HEK293T (cell line): Measurements from ENCODE around the gene PCYT2.

Experiments used
- CTCF ChIA-PET: fragments of 350-600 bp; formaldehyde crosslinking; extraction: SDS; loops from one replicate; lab custom pipeline; 2021; ENCODE audit warnings: antibody characterized with exemption, inconsistent platforms; lab: Yijun Ruan, JAX
- POLR2A ChIA-PET: fragments of 350-600 bp; formaldehyde crosslinking; extraction: SDS; loops from one replicate; lab custom pipeline; 2020; ENCODE audit warnings: antibody characterized with exemption, inconsistent platforms; lab: Yijun Ruan, JAX
- DNase-seq: peaks from one replicate; pipeline ENCODE4 v3.0.0; 2012; ENCODE audit warnings: mixed read lengths; ENCODE audit errors: extremely low spot score
- ARNT ChIP-seq: fragments of 450-650 bp; IDR thresholded peaks from 2 replicates; pipeline ENCODE4 v1.6.1; 2017; ENCODE audit warnings: mild to moderate bottlenecking
- BHLHE40 ChIP-seq: fragments of 450-650 bp; IDR thresholded peaks from 2 replicates; pipeline ENCODE4 v1.6.1; 2016; ENCODE audit warnings: mild to moderate bottlenecking, moderate library complexity, borderline replicate concordance
- CTBP1 ChIP-seq: fragments of 450-650 bp; IDR thresholded peaks from 2 replicates; pipeline ENCODE4 v1.6.1; 2016; ENCODE audit warnings: borderline replicate concordance
- ELF4 ChIP-seq: fragments of 450-650 bp; IDR thresholded peaks from 2 replicates; pipeline ENCODE4 v1.6.1; 2017; ENCODE audit warnings: antibody characterized with exemption
- FOXA1 ChIP-seq: fragments of 450-650 bp; IDR thresholded peaks from 2 replicates; pipeline ENCODE4 v1.6.1; 2016; ENCODE audit warnings: mild to moderate bottlenecking
- FOXK2 ChIP-seq: fragments of 450-650 bp; IDR thresholded peaks from 2 replicates; pipeline ENCODE4 v1.6.1; 2016; ENCODE audit warnings: mild to moderate bottlenecking
- FOXM1 ChIP-seq: fragments of 450-650 bp; IDR thresholded peaks from 2 replicates; pipeline ENCODE4 v1.6.1; 2017; ENCODE audit warnings: mild to moderate bottlenecking, borderline replicate concordance
- HDGF ChIP-seq: fragments of 450-650 bp; IDR thresholded peaks from 2 replicates; pipeline ENCODE4 v1.6.1; 2017; ENCODE audit warnings: antibody characterized with exemption, borderline replicate concordance
- L3MBTL2 ChIP-seq: fragments of 450-650 bp; conservative IDR thresholded peaks from 2 replicates; pipeline ENCODE4 v1.6.1; 2016; ENCODE audit warnings: mild to moderate bottlenecking
- LEF1 ChIP-seq: fragments of 450-650 bp; IDR thresholded peaks from 2 replicates; pipeline ENCODE4 v1.6.1; 2017; ENCODE audit warnings: mild to moderate bottlenecking, borderline replicate concordance
- NFRKB ChIP-seq: fragments of 450-650 bp; IDR thresholded peaks from 2 replicates; pipeline ENCODE4 v1.6.1; 2016; ENCODE audit warnings: mild to moderate bottlenecking, moderate library complexity
- PKNOX1 ChIP-seq: fragments of 450-650 bp; IDR thresholded peaks from 2 replicates; pipeline ENCODE4 v1.6.1; 2016
- SP1 ChIP-seq: fragments of 450-650 bp; IDR thresholded peaks from 2 replicates; pipeline ENCODE4 v1.6.1; 2017
- SUZ12 ChIP-seq: fragments of 450-650 bp; IDR thresholded peaks from 2 replicates; pipeline ENCODE4 v1.6.1; 2016; ENCODE audit warnings: mild to moderate bottlenecking
- TARDBP ChIP-seq: fragments of 450-650 bp; IDR thresholded peaks from 2 replicates; pipeline ENCODE4 v1.6.1; 2016
- ZNF384 ChIP-seq: fragments of 450-650 bp; IDR thresholded peaks from 2 replicates; pipeline ENCODE4 v1.6.1; 2016

PCYT2 gene

GRCh38 chr17:81885869-81886548 is 25.2 kb downstream of the PCYT2 start:
- DNase-seq, result no peak
- CTCF ChIA-PET, result no interaction called here
- POLR2A ChIA-PET, result interaction anchor here (2.4 to 3.8 kb wide), 2 partner anchors 13 to 16 kb away, joined by 10 to 30 read pairs; partner anchors contain the start of gene ARHGDIA
- TF ChIP-seq ELF4, result no peak
- TF ChIP-seq BHLHE40, result no peak
- no peak for TF ChIP-seq NFRKB
- no peak for TF ChIP-seq SP1
- TF ChIP-seq TARDBP, result no peak
- no peak for TF ChIP-seq FOXK2
- TF ChIP-seq SUZ12, result no peak
- no peak for TF ChIP-seq LEF1
- no peak for TF ChIP-seq PKNOX1
- no peak for TF ChIP-seq ARNT
- no peak for TF ChIP-seq FOXA1
- TF ChIP-seq L3MBTL2, result no peak
- TF ChIP-seq CTBP1, result no peak
- no peak for TF ChIP-seq HDGF
- no peak for TF ChIP-seq ZNF384
- no peak for TF ChIP-seq FOXM1

- no peak for DNase-seq
- POLR2A ChIA-PET, result interaction anchor here (2.4 to 3.8 kb wide), 2 partner anchors 12 to 15 kb away, joined by 10 to 30 read pairs; partner anchors contain the start of gene ARHGDIA
- CTCF ChIA-PET, result interaction anchor here (0.7 kb wide), 1 partner anchor 20 kb away, joined by 3 read pairs; no protein-coding TSS in a partner anchor
- TF ChIP-seq ELF4, result no peak
- no peak for TF ChIP-seq L3MBTL2
- no peak for TF ChIP-seq ZNF384
Observed at GRCh38 chr17:81885454-81885853, 25.7 kb downstream of the PCYT2 start.

GRCh38 chr17:81884968-81885367 is 26.2 kb downstream of the PCYT2 start:
- ChIA-PET CTCF (interaction anchor here (0.7 kb wide), 1 partner anchor 21 kb away, joined by 3 read pairs; no protein-coding TSS in a partner anchor), POLR2A (interaction anchor here (1.3 to 3.8 kb wide), 3 partner anchors 12 to 15 kb away, joined by 5 to 30 read pairs (median 10); partner anchors contain the start of gene ARHGDIA)
- TF ChIP-seq PKNOX1 (no peak), LEF1 (no peak), ZNF384 (no peak), FOXM1 (no peak), SUZ12 (no peak), BHLHE40 (no peak), NFRKB (no peak), TARDBP (no peak), L3MBTL2 (no peak), FOXA1 (no peak), SP1 (no peak), CTBP1 (no peak)
- DNase-seq, result no peak

GRCh38 chr17:81884520-81884919 is 26.7 kb downstream of the PCYT2 start:
- no peak for DNase-seq
- TF ChIP-seq L3MBTL2, result no peak
- no peak for TF ChIP-seq SUZ12
- TF ChIP-seq HDGF, result no peak
- TF ChIP-seq CTBP1, result no peak
- no peak for TF ChIP-seq BHLHE40
- TF ChIP-seq PKNOX1, result no peak
- TF ChIP-seq ARNT, result no peak
- TF ChIP-seq SP1, result no peak
- TF ChIP-seq FOXK2, result no peak
- TF ChIP-seq TARDBP, result no peak
- TF ChIP-seq LEF1, result no peak
- CTCF ChIA-PET, result interaction anchor here (0.7 kb wide), 1 partner anchor 21 kb away, joined by 3 read pairs; no protein-coding TSS in a partner anchor
- POLR2A ChIA-PET, result interaction anchor here (1.3 to 3.8 kb wide), 2 partner anchors 11 to 12 kb away, joined by 5 to 30 read pairs; no protein-coding TSS in a partner anchor

GRCh38 chr17:81879121-81879520 is 32.1 kb downstream of the PCYT2 start:
- TF ChIP-seq TARDBP, result no peak
- TF ChIP-seq ARNT, result no peak
- TF ChIP-seq FOXK2, result no peak
- no peak for TF ChIP-seq ZNF384
- TF ChIP-seq ELF4, result no peak
- no peak for TF ChIP-seq HDGF
- no peak for TF ChIP-seq L3MBTL2
- no peak for TF ChIP-seq NFRKB
- no peak for TF ChIP-seq FOXA1
- TF ChIP-seq FOXM1, result no peak
- TF ChIP-seq CTBP1, result no peak

GRCh38 chr17:81878294-81878693 is 32.9 kb downstream of the PCYT2 start:
- CTCF ChIA-PET, result no interaction called here
- POLR2A ChIA-PET, result interaction anchor here (1.5 kb wide), 1 partner anchor 8 kb away, joined by 8 read pairs; no protein-coding TSS in a partner anchor
- TF ChIP-seq SP1 (no peak), CTBP1 (no peak), L3MBTL2 (no peak), NFRKB (no peak), FOXM1 (no peak), ZNF384 (no peak), FOXA1 (no peak), BHLHE40 (no peak)

More at GRCh38 chr17:81879121-81879520, 32.1 kb downstream of the PCYT2 start:
- ChIA-PET POLR2A (interaction anchor here (1.1 to 1.5 kb wide), 2 partner anchors 9 to 13 kb away, joined by 3 to 8 read pairs; partner anchors contain the start of genes ALYREF and ANAPC11), CTCF (no interaction called here)
- no peak for DNase-seq

More at GRCh38 chr17:81878294-81878693, 32.9 kb downstream of the PCYT2 start:
- DNase-seq, result no peak
